ENCODE results near the gene MPV17L.
"Not testable (repeated sequence)": the region's sequence is repeated elsewhere in the genome, so short reads cannot be mapped to it uniquely, and the experiment has no call there.

Gene MPV17L

DNA sequence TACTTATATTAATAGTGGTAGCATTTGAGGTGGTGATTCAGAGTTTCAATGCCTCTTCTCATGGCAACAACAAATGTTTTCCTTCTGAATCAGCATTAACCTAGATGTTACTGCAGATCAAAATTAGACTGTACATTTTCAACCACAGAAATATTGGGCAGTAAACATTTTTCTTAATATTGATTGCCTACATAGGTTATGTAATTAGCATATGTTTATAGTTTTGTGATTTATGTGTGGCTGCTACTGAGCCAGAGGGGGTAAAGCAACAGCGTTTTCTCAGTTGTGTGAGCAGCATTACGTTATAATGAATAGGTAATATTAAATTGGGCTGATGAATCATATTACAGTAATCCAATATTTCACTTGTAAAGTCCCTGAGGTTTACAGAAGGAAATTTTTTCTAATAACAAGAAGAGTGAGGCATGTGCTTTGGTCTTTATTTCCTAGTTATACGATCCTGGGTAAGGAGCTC, 20.0 kb downstream of the MPV17L start:
- DNase-seq = no peak

DNA sequence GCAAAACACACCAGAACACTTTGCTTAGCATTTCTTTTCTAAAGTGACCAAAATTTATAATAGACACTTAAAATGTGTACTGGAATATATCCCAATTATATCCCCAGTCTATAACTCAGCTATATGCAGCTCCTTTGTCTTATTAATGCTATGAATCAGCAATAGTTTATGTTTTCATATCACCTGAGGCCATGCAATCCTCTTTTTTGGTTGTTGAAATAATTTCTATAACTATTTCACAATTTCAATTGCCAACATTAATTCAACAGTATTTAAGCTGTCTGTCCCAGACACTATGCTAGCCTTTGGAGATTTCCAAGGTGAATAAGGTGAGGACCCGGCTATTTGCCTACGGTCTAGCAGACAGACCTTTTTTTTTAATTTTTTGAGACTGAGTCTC, 21.6 kb downstream of the MPV17L start:
- no peak for DNase-seq

GRCh38 chr16:15418206-15418605, 22.7 kb downstream of the MPV17L start:
- no peak for DNase-seq

DNA sequence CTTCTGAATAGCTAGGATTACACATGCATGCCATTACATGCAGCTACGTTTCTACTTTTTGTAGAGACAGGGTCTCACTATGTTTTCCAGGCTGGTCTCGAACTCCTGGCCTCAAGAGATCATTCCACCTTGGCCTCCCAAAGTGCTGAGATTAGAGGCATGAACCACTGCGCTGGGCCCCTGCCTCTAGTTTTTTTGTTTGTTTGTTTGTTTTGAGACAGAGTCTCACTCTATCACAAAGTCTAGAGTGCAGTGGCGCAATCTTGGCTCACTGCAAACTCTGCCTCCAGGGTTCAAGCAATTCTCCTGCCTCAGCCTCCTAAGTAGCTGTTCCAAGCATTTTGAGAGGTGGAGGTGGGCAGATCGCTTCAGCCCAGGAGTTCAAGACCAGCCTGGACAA, 26.1 kb downstream of the MPV17L start:
- not testable (repeated sequence) for DNase-seq

- DNase-seq = no peak
These were observed 26.7 kb downstream of the MPV17L start for GRCh38 chr16:15422222-15422621.

DNA sequence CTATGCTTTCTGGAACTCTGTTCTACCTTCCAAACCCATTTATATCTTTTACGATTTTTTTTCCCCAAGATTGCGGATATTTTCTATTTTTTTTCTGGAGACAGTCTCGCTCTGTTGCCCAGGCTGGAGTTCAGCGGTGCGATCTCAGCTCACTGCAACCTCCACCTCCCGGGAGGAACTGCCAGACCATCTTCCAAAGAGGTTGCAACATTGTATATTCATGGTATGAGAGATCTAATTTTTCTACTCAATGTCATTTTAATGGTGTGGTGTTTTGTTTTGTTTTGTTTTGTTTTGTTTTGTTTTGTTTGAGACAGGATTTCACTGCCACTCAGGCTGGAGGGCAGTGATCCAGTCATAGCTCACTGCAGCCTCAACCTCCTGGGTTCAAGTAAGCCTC, 30.3 kb downstream of the MPV17L start:
- no peak for DNase-seq

DNA sequence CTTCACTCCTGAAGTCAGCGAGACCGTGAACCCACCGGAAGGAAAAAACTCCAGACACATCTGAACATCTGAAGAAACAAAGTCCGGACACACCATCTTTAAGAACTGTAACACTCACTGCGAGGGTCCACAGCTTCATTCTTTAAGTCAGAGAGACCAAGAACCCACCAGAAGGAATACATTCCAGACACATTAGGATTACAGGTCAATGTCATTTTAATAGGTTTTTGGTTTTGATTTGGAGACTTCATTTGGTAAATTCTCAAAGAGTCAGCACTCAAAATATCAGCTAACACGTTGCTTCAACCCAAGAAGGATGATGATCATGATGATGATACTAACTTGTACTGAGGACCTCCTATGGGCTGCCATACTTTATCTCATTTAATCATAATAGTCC, 31.2 kb downstream of the MPV17L start:
- DNase-seq = no peak

DNA sequence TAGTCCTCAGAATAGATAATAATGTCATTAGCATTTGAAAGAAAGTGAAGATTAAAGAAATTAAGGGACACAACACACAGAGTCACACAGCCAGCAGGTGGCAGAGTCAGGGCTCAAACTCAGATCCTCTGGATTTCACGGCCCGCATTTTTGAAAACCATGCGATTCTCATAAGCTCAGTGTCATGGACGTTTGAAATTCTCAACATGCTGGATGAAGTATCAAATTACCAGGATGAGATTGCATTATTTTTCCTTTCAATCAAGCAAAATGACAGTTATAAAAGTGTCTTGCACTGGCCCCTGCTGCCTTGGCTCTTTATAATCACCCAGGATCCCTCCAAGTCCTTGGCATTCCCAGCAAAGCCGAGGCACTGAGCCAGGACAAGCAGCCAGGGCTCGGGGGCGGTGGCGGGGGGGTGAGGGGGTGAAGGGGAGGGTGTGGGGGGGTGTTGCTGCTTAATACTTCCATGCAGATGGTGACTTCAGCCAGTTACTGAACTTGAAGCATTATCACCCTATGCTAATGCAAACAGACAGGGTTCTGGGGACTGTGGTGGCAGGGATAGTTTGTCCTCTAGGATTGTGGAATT, 32.2 kb downstream of the MPV17L start:
- peak; percentile 52 for DNase-seq

DNA sequence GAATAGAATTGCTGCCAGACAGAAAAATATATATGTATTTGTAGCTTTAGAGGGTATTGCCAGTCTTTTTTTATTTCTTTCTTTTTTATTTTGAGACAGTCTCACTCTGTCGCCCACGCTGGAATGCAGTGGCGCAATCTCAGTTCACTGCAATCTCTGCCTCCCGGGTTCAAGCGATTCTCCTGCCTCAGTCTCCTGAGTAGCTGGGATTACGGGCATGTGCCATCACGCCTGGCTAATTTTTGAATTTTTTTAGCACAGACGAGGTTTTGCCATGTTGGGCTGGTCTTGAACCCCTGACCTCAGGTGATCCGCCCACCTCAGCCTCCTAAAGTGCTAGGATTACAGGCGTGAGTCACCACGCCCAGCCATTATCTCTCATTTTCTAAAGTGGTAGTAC, 35.3 kb downstream of the MPV17L start:
- not testable (repeated sequence) for DNase-seq

DNA sequence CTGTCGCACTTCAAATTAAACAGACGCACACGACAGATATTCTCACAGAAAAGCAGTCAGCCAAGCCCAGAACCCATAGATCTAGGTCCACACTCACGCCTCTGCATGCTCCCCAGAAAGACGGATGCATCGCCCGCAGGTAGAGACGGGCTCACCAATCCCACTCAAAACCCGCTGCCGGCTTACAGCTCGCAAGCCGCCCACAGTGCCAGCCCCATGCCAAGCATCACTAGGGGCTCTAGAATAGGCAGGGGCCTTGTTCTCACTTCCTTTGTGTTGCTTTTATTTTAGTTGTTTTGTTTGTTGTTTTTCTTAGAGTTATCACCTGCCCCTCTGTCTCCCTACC, 38.5 kb downstream of the MPV17L start:
- no peak for DNase-seq

DNA sequence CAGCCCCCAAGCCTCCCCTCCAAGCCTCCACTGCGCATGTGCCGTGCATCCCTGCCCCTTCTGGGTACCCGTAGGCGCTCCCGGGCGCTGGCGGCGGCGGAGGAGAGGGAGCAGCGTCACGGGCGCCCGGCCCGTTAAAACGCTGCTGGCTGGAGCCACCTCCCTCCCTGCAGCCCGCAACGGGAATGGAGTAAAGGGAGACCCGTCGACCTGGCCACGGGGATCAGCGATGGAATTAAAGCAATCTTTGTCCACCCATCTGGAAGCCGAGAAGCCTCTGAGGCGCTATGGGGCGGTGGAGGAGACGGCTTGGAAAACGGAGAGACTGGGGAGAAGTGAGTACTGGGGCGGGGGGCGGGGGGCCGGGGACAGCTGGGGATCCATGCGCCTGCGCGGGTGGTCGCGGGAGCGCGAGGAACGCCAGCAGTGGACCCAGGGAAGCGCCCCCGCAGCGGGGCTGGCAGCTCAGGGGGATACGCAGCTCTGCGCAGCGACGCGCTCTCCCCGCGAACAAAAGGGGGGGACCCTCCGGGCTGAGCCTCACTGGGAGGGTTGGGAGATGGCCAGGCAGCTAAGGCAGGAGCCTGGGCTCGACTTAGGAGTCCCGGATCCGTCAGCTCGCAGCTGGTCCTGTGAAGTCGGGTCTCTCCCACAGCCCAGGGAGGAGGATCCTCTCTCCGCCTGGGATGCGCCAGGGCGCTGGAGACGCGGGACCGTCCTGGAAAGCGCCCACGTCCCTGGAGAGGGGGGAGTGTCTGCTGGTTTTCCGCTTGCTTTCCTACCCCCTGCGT, 39.1 kb downstream of the MPV17L start, which contains the start of gene BMERB1:
Gene BMERB1, plus strand, starts transcription at position 164 of the 791 bp plus-strand sequence. Its CDS starts 66 bp downstream, at position 230.
- peak; percentile 79 for DNase-seq

DNA sequence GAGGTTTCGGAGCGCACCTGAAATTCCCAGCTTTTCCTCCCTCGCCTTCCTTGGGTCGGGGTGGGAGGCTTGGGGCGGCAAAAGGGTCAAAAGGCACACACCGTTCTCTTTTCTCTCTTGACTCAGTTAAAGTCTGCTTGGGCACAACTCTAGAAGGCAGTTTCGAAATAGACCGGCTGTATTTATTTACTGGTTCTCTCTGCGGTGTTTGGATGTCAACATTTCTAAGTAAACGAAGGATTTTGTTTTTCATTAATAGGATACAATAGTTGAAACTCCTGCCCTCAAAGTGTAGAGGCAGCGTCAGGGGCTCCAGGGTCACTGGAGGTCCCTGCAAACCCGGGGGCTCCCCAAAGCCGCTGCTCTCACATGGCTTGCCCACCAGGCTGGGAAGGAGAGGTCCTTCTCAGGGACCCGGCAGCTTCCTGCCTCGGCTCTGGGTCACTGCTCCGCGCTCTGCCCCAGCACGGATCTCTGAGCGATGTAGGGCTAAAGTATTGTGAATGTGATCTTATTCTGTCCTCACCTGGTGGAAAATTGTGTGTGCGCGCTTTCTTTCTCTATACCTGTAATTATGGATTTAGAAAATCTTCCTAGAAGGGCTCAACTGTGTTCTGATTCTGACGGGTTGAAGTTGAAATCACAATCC, 39.8 kb downstream of the MPV17L start:
- no peak for DNase-seq

- DNase-seq = no peak
These were observed 43.5 kb downstream of the MPV17L start for GRCh38 chr16:15439102-15439501.

GRCh38 chr16:15439521-15439920, 44.0 kb downstream of the MPV17L start:
- no peak for DNase-seq

- no peak for DNase-seq
These were observed 45.3 kb downstream of the MPV17L start for GRCh38 chr16:15440852-15441251.

DNA sequence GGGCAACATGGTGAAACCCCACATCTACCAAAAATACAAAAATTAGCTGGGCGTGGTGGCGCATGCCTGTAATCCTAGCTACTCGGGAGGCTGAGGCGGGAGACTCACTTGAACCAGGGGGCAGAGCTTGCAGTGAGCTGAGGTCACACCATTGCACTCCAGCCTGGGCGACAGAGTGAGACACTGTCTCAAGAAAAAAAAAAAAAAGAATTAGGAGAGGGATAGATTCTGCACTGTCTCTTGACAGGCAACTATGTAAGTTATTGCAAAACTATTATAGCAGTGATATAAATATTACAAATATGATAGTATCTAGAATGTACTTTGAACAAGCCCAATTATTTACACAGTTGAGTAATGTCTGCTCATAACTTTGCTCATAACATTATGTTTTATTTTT, 46.6 kb downstream of the MPV17L start:
- not testable (repeated sequence) for DNase-seq

DNA sequence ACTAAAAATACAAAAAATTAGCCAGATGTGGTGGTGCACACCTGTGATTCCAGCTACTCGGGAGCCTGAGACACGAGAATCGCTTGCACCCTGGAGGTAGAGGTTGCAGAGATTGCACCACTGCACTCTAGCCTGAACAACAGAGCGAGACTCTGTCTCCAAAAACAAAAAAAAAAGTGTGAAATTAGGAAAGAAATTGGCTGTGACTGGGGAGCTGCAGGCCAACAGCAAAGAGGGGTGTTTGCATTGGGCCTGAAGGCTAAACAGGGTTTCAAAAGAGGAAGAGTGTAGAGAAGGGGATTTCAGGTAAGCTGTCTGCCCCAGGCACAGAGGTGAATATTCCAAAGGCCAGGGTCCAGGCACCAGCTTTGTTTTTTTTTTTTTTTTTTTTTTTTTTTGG, 48.2 kb downstream of the MPV17L start:
- no peak for DNase-seq

GRCh38 chr16:15444264-15444663, 48.7 kb downstream of the MPV17L start:
- DNase-seq = no peak

DNA sequence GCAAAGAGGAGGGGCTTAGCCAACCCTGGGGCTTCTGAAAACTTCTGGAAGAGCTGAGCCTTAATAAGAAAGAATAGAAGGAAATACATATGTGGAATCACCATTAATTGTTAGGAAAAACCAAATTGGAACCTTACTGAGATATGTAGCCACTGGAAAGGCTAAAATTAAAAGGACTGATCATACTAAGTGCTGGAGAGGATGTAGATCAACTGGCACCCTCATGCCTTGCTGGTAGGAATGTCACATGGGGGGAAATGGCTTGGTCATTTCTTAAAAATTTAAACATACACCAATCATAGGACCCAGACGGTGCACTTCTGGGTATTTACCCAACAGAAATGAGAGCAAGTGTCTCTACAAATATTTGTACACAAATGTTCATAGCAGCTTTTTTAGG, 49.9 kb downstream of the MPV17L start:
- DNase-seq = no peak

DNA sequence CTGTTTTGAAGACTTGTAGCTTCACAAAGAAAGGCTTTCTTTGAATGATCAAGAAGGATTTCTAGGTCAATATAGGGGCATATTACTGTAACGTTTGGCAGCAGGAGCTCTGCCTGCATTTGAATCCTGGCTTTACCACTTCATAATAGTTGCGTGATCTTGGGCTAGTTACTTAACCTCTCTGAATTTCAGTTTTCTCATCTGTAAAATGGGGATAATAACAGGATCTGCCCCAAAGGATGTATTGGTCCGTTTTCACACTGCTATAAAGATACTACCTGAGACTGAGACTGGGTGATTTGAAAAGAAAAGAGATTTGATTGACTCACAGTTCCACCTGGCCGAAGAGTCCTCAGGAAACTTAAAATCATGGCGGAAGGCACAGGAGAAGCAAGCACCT, 51.3 kb downstream of the MPV17L start:
- no peak for DNase-seq

- DNase-seq = no peak
These were observed 55.1 kb downstream of the MPV17L start for GRCh38 chr16:15450624-15451023.

DNA sequence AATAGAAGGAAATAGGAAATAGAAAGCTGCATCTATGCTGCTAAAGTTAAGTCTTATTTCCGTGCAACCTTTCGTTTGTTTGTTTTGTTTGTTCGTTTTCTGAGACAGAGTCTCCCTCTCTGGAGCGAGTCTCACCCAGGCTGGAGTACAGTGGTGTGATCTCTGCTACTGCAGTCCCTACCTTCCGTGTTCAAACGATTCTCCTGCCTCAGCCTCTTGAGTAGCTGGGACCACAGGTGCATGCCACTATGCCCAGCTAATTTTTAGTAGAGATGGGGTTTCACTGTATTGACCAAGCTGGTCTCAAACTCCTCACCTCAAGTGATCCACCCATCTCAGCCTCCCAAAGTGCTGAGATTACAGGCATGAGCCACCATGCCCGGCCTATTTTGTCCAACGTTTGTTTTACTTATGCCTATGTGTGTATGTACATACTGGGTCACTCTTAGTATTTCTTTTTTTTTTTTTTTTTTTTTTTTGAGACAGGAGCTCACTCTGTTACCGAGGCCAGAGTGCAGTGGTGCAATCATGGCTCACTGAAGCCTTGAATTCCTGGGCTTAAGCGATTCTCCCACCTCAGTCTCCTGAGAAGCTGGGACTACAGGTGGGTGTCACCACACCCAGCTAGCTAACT, 55.7 kb downstream of the MPV17L start:
- DNase-seq = no peak

DNA sequence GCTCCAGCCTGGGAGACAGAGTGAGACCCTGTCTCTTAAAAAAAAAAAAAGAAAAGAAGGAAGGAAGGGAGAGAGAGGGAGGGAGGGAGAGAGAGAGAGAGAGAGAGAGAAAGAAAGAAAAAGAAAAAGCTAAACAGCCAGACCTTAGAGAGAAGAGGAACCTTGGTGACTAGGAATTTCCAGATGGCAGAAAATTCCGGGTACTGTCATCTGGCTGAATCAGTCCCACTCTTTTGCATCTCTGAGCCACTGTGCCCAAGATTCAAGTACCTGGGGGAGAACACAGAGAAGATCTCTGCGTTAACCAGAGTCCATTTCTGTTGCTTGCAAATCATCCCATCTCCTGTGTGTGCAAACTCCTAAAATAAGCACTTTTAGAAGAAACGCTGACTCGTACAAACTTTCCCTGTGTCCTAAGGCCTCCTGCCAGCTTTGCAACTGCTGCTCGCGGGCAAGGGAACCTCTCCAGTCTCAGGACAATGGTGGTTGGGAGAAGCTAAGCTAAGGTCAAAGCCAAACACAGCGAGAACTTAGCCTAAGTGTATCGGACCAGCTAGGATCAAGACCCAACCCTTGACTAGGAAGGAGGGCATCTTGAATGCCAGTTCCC, 56.8 kb downstream of the MPV17L start:
- no peak for DNase-seq
